Fibroblast of skin of abdomen (primary cell): ENCODE measurements around the gene CLASRP.

Source experiments
- DNase-seq: peaks from one replicate; pipeline ENCODE4 v3.0.0-alpha.2; 2013

CLASRP gene

DNA sequence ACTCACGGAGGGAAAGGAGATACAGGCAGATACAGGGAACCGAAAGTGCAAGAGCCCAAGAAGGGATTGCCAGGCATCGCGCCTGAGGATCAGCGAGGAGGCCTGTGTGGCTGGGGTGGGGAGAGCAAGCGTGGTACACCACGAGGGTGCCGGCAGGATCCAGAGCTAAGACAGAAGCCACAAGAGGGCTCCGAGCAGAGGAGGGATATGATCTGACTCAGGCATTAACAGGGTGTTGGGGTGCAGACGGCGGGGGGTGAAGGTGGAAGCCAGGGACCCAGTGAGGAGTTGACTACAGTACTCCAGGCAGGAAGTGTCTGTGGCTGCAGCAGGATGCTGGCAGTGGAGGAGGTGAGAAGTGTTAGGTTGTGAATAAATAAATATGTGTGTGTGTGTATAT lies 48.7 kb downstream of the CLASRP start:
- DNase-seq = no peak

DNA sequence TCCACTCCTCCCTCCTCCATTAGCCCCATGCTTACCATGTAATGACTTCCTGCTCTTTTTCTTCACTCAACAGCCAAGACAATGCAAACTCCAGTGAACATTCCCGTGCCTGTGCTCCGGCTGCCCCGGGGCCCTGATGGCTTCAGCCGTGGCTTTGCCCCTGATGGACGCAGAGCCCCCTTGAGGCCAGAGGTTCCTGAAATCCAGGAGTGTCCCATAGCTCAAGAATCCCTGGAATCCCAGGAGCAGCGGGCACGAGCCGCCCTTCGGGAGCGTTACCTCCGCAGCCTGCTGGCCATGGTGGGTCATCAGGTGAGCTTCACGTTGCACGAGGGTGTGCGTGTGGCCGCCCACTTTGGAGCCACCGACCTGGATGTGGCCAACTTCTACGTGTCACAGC lies 51.2 kb downstream of the CLASRP start:
- DNase-seq = no peak

DNA sequence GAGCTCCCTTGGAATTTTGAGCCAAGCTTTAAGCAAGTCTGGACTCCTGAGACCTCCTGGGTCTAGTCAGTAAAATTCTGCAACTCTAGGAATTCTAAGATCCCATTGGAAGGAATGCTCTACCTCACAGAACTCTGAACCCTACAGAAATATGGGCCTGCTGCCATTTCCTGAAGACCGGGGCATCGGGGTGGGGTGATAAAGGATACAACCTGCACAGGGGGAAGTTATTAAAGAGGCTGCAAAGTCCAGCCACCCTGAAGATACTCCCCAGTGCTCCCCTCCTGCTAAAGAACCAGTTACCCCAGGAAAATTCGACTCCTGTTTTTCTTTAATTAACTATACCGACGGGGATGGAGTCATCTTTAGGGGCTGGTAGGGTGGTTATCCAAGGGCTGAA lies 51.8 kb downstream of the CLASRP start:
- no peak for DNase-seq

DNA sequence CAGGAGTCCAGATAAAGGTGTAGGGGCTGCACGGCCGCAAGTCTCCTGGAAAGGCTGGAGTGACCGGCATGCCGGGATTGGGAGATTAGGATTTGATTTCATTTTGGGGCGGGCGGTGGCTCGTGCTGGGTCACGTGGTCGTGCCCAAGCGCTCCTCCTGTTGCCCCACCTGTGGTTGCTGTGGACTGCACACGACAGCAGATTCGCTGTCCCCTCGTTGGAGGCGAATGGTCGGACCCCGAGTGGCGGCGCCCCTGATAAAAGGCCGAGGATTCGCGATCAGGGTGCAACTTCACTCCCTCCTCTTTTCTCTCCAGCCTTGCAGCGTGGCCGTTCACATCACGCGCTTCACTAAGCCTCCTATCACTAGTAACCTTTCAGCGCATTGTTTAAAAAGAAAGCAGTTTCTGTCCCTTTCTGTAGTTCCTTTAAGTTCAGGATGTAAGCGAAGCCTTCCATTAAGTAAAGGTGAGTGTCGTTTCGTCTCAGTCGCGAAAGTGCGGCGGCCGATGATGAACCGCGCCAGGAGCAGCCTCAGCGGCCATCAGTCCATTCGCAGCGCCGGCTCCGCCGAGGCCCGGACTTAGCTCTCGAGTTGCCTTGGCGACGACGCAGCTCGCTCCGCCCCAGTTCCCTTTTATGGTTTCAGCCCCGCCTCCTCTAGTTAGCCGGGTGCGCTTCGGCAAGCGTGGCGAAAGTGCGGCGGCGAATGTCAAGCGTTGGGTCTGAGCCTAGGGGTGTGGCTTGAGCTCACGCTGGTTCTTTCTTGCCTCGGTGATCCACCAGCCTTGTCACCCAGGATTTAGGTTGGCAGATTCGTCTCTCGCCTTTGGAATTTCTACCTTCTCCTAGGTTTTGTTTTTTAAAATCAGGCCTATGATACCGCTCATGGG lies 52.4 kb downstream of the CLASRP start:
- DNase-seq = peak; percentile 99

DNA sequence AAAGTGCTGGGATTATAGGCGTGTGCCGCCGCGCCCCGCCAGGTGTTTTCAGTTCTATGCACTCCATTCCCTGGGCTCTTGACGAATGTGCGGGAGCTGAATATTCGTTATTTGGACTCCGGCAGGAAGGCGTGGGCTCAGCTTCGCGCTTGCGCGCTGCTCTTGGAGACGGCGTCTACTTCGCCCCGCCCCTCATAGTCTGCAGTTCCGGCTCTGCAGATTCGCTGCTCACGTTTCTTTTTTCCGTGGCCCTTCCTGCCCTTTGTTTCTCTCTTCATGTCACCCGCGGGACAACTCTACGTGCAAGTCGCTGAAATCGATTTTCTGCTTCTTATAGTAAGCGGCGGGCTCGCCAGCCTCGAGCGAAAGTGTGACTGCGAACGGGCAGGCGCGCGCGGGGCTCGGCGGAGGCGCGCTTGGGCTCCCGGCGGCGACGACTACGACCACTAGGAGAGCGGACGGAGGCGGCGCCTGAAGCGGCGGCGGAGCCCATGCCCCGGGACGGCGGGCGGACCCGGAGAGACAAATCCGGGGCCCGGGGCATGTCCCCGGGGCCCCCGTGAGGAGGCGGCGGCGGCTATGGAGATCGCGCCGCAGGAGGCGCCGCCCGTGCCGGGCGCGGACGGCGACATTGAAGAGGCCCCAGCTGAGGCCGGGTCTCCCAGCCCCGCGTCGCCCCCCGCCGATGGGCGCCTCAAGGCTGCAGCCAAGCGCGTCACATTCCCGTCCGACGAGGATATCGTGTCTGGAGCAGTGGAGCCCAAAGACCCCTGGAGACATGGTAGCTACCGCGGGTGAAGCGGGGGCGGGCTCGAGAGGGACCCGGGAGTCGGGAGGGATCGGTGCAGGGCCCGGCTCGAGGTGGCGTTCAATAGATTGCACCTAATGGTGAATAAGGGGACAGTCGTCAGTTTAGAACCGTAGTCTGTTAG lies 54.2 kb downstream of the CLASRP start, which contains the start of gene PPP1R37:
Gene PPP1R37 (plus strand): TSS at position 433 of the 932 bp plus-strand sequence. CDS start 147 bp downstream, at position 580.
- DNase-seq = peak; percentile 98

DNA sequence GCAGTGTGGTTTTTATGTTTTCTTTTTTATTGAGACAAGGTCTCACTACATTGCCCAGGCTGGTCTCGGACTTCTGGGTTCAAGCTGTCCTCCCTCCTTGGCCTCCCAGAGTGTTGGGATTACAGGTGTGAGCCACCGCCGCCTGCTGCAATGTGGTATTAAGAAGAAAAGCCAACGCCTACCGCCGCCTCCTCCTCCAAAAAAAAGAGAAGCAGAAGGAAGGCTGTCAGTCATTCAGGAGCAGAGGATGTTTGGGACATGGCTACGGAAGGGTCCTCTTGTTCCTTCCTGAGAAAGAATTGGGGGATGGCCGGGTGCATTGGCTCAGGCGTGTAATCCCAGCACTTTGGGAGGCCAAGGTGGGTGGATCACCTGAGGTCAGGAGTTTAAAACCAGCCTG lies 55.3 kb downstream of the CLASRP start:
- no peak for DNase-seq

DNA sequence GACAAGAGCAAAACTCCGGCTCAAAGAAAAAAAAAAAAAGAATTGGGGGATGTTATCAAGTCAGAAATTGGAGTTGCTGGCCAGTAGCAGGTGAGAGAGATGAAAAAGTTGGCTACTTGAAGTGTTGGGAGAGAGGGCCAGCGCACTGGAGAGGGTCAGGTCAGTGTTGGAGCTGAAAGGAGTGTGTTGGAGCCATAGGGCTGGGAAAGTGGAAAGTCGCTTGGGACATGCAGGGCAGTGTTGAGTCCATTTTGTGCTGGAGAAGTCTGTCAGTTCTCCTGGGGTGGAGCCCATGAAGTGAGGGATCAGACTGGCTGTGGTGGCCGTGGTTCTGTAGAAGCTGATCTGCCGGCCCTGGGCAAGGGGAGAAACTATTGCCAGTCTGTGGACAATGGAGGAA lies 55.9 kb downstream of the CLASRP start:
- no peak for DNase-seq

DNA sequence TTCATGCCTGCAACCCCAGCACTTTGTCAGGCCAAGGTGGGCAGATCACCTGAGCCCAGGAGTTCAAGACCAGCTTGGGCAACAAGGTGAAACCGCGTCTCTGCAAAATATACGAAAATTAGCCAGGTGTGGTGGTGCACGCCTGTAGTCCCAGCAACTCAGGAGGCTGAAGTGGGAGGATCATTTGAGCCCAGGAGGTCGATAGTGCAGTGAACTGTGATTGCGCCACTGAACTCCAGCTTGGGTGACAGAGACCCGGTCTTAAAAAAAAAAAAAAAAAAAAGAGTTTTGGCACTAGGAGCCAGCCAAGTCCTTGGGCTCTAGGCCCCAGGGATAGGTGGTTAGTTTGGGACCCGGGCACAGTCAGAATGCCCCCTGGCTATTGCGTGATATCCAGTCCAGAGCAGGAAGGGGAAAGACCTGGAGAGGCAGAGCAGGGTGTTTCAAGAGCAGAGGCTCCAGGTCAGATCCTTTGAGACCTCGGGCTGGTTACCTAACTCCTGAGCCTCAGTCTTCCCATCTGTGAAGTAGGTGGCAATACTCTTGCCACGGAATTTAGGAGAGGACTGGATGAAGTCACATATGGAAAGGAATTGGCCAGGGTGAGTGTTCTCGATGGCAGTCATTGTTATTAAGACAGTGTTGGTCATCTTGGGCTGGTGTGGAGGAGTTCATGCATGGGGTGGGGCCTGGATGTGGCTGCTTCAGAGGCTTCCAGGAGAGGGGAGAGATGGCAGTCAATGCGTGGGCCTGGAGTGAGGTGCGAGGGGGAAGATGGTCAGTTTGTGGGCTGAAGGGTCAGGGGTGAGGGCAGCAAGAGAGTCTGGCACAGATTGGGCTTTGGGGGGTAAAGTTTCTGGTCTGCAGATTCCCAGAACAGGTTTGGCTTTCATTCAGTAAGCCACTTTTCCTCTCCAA lies 56.9 kb downstream of the CLASRP start:
- DNase-seq = no peak

DNA sequence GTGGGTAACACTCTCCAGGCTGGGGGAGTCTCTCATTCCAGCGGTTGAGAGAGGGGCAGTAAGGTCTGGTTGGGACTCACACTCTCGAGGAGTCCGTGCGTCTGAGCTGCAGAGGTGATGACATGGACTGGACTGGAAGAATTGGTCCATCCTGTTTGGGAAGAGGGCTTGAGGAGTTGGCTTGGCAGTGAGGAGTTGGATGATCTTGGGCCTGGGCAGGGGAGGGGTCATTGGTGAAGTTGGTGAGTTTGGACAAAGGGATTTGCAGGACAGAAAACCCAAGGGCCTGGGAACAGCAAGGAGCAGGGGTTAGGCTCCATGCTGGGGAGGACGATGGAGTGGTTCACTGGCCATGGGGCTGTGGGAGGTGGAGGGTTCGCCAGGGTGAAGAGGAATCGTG lies 57.9 kb downstream of the CLASRP start:
- DNase-seq = no peak

DNA sequence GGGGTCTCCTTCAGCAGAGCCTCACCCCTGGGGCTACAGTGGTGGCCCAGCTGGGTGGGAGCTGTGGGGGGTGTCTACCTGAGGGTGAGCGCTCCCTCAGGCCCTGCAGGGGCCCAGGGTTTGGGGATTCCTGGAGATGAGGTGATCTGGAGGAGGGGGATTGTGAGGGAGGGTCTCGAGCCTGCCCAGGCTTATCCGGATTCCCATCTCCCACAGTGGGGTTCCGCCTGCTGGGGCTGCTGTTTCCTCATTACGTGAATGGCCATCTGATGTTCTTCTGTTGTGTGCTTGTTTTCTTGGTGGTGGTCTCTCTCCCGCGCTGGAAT lies 58.6 kb downstream of the CLASRP start:
- DNase-seq = no peak

DNA sequence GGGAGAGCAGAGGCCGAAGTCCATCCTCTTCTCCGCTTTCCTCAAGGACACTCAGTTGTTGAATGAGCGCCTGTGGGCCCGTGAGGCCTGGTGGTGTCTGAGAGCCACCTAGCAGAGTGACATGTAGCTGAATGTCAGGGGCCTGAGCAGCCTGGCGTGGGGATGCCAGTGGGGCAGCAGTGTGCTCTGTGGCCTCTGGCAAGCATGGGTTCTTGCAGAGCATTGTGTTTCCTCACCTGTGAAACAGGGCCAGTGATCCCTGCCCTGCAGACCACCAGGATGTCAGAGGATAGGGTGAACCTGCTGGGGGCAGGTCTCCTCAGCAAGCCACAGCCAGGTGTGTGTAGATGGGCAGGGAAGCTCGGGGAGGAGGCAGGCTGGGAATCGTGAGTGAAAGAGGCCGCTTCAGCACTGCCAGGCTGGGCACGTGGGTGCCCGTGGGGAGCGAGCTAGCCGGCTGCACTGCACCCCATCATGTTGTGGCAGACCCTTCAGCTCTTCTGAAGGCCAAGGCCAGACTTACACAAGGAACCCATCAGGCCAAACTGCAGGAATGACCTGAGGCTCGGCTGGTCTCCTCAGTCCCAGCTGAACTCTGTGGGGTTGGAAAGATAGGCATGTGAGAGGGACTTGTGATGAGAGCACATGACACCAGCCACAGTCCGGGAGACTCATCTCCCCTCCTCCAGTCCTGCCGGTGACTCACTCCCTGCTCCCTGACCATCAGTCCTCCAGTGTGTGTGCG lies 59.1 kb downstream of the CLASRP start:
- peak; percentile 90 for DNase-seq

DNA sequence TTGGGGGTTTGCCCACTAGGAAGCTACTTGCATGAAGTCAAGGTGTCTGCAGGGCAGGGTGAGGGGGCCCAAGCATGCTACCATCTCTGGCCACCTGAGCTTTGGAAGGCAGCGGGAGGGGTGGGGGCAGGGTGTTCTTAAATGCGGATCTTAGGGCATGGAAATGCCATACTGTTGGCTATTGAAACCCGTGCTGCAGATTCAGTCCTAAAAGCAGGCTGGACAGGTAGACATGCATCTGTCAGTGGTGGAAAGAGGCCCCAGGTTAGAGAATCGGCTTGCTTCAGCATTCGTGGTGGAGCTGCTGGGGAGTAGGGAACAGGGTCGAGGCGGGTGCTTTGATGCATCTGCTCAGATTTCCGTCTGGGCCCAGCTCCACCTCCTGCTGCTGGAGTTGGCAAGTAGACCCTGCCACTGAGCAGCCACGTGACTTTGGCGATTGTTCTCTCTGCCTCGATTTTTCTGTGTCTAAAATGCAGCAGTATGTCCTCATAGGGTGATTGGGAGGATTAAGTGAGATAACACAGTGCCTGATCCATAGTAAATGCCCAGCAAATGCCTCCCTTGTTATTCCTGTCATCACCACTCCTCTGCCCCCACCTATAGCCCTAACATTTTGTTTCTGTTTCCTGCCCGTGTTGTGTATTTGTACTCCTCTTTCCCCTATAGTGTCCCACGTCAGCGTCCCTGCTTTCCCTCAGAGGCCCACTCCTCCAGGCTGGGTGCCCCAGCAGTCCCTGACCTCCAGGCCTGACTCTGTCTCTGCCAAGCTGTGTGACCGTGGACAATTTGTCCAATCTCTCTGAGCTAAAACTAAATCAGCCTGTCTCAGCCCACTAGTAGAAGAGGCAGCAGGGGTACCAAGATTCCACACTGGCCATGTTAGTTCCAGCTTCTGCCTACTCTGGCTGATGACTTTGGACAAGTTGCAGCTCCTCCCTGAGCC lies 59.9 kb downstream of the CLASRP start:
- peak; percentile 20 for DNase-seq

DNA sequence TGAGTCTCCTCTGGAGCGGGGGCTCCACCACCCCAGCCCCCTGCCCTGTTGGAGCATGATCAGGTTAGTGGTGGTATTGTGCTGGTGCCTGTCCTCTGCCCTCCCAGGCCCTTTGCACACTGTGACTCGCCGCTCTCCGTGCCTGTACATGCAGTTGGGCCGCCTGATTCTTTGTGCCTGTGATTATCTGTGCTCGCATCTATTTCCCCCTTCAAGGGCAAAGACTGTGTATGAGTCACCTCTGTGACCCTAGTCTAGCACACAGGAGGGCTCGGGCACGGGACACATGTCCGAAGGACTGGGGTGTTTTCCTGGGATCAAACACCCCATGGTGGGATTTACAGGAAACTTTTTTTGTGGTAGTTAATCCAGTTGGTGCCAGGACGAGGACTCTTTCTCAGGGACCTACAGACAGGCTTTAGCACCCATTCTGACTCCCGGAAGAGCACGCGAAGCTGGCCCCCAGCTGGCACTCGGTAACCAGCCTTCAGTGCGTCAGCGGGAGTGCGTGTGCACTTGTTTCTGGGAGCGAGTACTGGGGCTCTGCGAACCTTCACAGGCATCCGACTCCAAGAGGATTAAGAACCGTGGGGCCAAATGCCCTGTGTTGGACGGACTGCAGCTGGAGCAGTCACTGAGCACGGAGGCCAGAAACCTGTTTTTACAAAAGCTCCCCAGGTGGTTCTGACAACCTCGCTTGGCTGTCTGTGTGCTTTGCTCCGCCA lies 60.8 kb downstream of the CLASRP start:
- DNase-seq = no peak

DNA sequence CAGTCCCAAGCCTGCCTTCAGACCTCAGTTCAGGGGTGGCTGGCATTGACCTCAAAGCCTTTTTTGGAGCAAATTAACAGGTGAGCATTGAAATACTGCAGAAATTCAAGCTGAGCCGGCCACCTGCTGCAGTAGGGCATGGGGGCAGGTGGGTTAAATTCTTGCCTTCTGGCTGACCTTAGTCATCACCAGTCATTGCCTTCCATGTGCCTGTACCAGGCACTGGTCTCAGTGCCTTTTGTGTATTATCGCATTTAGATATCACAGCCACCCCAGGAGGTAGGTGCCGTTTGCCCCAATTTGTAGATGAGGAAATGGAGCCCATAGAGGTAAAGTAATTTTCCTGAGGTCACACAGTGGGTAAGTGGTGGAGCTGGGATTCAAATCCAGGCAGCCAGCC lies 61.4 kb downstream of the CLASRP start:
- DNase-seq = no peak

DNA sequence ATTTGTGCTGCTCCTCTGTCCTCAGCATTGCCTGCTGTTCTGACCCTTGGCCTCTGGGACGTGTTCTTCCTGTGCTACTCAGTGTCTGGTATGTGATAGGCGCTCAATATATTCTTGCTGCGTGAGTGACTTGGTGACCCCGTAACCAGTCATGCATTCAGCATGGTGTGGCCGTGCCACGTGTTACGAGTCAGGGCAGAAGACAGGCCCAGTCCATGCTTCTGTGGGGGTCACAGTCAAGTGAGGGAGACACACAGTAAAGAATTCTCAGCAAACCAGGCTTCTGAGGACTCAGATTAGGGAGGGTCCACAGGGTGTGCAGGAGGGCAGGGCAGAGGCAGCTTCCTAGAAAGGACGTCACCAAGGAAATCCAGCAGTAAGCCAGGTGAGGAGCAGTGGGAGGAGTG lies 62.0 kb downstream of the CLASRP start:
- peak; percentile 28 for DNase-seq

DNA sequence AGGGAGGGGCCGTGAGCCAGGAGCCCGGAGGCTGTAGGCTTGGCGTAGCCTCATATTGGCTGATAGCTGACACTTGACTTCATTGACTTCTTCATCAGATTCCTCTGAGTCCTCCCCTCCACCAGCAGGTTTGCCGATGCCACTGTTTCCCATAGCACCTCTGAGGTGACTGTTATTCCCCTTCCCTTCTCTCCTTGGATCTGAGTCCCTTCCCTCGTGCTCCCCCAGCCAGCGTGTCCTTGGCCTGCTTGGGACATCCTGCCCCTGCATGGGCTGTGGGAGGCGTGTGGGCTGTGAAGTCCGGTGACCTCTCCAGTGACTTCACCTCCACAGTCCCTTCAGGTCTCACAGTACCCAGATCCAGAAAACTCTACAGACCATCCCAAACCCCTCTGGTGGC lies 63.0 kb downstream of the CLASRP start:
- DNase-seq = no peak

DNA sequence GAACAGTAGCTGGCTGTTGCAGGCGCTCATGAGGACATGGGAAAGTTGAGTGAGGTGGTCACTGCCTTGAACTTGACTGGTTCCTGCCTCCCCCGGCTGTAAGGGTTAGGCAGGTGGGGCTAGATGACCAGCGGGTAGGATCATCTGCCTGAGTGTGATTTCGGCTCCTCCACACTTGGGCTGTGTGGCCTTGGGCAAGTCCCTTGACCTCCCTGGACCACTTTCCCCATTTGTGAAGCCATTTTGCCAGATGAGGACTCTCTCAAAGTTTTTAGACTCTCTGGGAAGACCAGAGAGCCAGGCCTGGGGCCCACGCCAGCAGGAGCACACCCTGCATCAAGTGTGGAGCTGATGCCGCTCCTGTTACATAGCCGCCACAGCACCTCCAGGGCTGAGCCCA lies 63.6 kb downstream of the CLASRP start:
- DNase-seq = no peak

DNA sequence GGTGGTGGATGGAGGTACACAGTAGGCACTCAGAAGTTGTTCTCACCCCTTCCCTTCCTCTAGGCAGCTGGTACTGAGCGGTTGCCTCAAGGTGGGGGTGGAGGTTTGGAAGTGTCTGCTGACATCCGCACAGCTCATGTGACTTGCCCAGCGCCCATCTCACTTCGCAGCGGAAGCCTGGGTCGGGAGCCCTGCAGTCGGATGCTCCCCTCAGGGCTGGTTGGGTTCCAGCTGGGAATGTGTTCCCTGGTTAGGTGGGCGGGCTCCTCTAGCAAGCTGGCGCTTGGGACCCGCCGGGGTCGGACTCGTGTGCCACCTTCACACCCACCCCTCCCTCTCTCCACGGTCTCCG lies 64.3 kb downstream of the CLASRP start:
- peak; percentile 26 for DNase-seq

DNA sequence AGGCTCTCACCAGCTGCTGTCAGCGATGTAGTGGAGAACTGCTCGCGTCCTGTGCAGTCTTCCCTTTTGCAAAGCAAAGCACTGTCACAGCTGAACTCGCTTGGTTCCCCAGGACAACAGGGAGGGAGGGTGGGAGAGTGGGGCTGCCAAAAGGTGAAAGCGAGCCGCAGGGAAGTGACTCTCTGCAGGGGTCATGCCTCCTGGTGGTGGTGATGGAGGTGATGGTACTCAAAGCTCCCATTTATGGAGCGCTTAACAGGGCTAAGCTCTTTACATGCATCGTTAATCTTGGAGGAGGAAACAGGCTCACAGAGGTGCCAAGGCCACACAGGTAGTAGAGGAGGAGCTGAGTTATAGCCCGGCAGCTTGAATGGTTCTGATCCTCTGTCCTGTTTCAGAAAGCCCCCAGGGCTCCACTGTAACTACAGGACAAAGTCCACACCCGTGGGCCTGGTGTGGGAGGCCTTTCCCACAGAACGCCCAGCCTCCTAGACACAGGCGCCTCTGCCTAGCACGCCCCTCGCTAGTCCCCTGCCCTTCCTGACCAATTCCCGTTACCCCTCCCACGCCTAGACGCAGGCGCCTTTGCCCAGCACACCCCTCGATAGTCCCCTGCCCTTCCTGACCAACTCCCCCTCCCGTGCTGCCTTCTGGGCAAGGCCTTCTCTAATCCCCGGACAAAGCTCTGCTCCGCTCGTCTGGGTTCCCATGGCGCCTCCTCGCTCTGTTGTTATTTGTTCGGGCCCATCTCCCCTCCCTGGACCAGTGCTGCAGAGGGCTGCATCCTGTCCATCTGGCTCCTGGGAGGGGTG lies 64.9 kb downstream of the CLASRP start:
- DNase-seq = no peak
